GM19043 (cell line): ENCODE data around the gene GDAP2.

Source experiments
- ATAC-seq: cut with Tn5 transposase; IDR thresholded peaks from one replicate; pipeline ENCODE4 v1.9.1; 2021; ENCODE audit warnings: low read depth; ENCODE audit not compliant: unreplicated experiment

The GDAP2 gene

GRCh38 chr1:117814856-117815797 is 114.3 kb downstream of the GDAP2 start:
- no peak for ATAC-seq
